Hypothalamus (tissue), 51 donors: ENCODE measurements around the gene TBC1D10A.
A peak's percentile ranks its signal among the peaks of the same experiment; 100 is the strongest.

ENCODE experiments used
- DNase-seq, 51 donors: peaks; one replicate each; lab custom pipeline; 2025; lab: John Stamatoyannopoulos, UW

The TBC1D10A gene

DNA sequence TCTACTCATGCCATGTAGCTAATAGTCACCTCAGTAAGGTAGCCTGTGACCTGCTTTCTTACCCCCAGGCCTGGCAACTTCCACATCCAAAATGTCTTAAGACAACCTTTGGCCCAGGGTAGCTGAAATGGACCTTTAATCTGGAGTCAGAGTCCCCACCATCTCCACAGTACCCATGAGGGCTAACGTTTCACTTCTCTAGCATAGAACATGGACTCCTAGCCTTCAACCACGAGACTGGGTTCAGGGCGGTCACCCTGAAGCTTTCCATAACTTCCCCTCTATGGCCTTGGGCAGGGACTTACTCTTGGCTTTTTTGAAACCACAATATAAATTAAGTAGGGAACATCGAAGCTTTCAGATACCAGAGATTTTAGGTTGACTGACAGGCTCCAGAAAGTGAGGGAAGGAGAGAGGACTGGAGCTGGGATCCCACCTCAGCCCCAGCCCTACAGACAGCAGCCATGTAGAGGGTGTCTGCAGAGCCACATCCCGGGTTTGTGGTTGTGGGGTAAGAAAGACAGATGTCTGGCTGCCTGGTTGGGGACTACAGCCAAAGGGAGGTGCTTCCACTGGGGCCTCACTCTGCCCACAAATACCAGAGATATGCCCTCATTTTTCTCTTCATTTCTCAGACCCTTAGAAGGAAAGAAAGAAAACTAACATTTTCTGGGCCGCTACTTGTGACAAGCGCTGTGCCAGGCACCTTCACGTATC, 2.6 kb downstream of the TBC1D10A start:
- DNase-seq: no peak

DNA sequence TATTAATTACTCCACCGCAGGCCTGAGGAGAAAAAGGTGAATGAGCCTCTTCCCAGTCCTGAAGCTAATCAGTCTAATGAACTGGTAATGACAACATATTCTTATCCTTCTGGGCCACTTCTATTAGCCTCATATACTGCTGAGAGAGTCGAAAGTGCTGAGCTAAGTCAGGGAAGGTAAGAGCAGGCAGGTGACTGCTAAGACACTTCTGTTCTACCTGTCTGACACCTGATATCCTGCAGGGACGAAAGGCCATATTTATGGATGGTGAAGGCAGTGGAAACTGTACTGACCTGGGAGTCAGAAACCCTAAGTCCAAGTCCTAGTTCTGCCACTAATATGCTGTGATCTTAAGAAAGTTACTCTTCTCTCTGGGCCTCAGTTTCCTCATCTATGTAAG, 3.5 kb downstream of the TBC1D10A start:
- DNase-seq: no peak

DNA sequence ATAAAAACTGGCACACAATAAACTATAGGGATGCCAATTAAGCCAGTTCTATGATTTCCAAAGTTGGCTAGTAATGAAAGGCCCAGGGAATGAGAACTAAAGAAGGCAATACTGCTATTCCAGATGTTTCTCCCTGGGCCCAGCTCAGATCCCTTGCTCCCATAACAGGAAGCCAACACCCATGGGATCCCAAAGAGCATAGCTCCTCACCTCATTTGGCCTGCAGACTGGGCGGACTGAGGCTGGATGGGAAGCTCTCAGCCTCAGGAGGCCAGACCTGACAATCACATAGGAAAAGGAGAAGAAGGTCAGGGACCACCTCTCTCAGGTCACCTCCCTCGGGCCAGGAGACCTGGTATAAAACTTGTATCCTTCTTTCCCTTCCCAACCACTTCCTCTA, 5.3 kb downstream of the TBC1D10A start:
- DNase-seq: no peak

DNA sequence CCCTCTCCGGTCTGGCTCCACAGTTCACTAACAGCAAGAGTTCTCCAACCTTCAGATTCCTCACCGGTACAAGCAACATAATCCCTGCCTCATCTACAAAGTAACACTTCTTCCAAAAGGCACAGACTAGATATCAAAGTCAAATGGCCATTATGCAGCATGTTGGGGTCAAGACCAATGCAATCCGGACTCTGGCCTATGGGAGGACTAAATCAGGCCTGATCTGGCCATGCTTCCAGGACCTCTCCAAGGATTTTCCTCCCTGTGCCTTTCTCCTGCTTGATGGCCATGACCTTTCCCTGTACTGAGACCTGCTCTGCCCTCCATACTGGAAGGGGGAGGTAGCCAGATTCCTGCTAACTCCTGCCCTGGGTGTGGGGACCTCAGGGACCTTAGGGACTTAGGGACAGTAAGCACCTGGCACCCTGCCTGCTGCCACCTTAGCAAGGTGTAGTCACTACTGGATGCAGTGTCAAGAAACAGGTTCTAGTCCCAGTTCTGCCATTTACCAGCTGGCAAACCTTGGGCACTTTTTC, 6.7 kb downstream of the TBC1D10A start:
- DNase-seq: no peak

DNA sequence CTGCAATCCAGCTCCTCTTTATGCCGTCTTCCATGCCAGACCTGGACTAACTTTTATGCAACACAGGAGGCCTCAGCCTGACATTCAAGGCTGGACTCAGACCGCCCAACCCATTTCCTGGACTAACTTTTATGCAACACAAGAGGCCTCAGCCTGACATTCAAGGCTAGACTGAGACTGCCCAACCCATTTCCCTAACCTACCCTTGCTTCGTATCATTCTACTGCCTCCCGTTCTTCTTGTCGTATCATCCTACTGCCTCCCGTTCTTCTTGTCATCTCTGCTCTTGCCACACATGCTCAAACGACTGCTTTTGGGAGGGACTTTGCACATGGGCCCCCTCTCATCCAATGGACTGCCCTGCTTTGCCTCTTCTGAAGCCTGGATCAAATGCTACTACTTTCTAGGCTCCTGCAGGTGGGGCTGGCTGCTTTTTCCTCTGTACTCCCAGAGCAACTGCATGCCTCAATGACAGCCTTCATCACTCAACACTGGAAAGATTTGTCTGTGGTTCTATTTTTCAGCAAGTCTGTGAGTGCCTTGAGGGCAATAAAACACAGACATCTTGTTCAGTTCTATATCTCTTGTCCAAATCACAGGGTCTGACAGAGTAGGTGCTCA, 7.8 kb downstream of the TBC1D10A start:
- DNase-seq: no peak

DNA sequence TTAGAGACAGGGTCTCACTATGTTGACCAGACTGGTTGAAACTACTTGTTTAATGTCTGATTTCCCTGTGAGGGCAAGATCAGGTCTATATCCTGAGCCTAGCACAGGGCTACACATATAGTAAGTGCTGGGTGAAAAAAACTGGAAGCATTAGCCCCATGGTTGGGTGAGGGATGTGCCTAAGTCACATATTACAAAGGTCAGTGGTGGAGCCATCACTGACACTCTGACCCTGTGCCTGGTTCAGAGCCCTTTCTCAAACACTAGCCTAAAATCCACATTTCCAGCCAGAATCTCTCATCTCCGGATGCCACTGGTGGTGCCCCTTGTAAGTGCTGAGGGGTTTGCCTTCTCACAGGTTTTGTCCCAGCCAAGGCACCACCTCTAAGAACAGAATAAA, 9.0 kb downstream of the TBC1D10A start:
- no peak for DNase-seq

DNA sequence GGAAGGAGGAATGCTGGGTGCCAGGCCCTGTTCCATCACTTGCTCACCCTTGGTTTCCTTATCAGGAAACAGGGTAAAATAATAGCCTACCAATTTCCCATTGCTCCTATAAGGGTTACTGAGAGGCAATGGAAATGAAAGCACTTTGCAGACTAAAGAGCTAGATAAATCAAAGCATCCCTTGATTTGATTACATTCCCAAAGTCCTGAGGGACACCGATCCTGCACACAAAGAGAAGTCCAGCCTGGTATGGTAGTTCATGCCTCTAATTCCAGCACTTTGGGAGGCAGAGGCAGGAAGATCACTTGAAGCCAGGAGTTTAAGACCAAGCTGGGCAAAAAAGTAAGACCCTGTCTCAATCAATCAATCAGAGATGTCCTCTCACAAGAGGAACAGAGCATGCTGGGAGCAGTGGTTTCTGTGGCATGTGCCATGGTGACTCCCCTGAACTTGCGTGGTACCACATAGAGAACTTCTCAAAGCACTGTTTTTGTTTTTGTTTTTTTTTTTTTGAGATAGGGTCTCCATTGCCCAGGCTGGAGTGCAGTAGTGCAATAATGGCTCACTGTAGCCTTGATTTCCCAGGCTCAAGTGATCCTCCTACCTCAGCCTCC, 10.7 kb downstream of the TBC1D10A start:
- no peak for DNase-seq

DNA sequence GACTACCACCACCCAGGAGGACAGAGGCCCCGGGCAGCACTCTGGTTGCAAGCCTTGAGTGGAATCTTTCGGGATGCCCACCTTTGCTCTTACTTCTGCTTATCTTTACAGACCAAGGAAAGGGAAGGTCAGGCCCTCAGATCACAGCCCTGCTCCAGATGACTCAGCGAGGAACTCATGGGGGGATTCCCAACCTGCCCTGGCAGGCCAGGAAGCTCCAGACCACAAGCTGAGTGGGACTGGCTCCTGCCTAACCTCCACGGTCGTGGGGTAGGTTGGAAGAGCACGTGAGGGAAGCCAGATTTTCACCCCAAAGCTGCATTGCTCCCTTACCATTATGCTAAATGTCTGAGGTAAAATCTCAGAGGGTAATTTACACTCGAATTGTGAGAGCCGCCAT, 11.8 kb downstream of the TBC1D10A start:
- no peak for DNase-seq

DNA sequence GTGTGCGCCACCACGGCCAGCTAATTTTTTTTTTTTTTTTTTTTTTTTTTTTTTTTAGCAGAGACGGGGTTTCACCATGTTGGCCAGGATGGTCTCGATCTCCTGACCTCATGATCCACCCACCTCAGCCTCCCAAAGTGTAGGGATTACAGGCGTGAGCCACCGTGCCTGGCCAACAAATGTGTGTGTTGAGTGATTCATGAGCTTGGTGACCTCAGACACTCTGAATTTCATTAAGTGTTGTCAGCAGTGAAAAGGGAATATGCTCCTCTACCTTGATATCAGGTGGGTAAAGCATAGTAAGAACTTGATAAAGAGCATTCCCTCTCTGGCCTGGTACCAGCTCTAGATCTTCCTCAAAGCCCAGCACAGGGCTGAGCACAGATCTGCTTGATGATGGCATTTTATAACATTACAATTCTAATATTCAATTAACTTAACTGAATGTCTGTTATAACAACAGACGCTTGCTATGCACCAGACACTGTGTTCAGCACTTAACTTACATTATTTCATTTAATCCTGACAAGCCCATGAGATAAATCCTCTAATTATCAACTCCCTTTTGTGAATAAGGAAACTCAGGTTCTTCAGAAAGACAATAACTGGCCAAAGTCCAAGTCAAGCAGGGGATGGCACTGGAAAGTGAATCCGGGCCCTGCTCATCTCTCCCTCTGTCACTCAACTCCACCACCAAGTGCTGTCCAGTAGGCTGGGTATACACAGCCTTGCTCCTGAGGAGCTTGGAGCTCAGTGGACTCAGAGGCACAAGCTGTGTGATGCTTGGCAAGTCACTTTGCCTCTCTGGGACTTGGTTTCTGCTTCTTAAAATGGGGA, 13.0 kb downstream of the TBC1D10A start:
- DNase-seq: no peak

DNA sequence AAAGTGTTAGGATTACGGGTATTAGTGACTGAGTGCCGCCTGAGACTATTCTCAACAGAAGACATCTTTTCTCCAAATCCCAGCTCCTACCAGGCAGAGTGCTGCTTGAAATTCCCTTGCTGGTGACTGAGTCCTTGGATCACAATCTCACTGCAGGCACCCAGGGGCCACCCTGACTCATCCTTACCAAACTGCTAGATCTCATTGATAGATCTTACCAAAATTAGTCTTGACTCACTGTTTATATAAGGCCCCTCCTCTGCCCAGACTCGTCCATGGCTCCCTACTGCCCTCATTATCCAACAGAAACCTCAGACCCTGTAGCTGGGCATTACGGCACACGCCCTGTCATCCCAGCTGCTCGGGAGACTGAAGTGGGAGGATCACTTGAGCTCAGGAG, 14.7 kb downstream of the TBC1D10A start:
- DNase-seq: no peak

DNA sequence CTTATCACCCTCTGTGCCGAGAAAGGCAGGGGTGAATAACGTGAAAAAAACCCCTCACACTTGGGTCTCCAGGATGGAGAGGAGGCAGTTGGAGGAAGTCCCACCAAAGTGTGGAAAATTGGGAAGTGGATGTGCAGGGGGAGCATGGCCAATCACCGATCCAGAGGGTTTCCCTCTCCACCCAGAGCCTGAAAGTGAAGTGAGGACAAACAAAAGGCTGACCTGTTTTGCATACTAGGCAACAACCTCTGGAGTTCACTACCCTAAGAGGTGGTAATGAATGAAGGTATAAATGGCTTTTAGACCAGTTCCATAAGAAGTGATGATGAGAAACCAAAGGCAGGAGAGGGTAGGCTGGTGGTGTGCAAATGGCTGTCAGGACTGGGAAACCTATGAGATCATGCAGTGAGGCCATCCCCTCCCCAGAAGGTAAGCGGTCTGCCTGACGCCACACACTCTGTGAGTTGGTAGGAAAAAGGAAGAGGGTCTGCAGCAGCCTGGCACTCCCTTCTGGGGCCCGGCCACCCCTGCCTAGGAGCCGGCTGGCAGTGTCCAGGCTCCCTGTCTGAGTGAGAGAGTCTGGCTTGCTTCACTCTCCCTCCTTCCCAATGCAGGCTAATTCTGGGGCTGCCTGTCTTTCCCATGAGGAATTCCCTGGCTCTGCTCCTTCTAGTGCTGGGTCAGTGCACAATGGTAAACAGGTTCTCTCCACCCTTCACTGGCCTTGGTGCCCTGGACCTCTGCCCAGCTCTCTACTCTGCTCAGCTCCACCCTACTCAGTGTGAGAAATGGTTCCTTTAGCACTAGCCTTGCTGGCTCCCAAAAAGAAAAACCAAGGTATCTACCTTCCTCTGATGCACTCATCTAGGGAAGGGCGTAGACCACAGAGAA, 15.6 kb downstream of the TBC1D10A start:
- DNase-seq: peak in 20 of 51 donors; percentile 17 to 73 (median 36)

DNA sequence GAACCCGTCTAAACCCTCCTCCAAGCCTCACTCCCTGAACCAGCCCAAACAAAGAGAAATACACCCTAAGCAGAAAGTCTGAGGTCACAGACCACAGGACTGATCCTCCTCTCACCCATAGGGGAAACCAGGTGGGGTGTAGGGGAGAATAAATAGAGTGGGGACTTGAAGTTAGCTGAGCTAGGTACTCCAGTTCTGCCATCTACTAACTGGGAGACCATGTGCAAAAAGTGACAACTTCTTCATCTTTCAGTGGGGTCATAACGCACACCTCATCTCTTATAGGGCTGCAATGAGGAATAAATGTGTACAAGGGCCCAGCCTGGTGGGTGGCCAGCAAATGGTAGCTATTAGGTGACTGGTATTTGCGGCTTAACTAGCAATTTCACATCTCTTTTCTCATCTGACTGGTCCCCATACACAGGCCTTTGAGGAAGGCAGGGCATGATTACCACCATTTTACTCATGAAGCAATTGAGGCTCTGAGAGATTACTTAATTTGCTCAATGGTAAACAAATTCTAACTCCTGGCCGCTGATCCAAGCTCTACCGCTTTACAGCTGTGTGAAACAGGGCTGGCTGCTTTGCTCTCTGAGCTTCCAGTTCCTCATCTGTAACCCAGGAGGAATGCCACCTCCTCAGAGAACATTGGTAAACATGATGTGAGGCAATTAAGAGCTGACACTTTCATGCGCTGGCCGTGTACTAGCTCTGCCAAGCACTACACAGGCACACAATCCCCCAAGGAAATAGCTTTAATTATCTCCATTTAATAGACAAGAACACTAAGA, 16.6 kb downstream of the TBC1D10A start:
- DNase-seq: peak in 6 of 51 donors; percentile 11 to 25 (median 22)

DNA sequence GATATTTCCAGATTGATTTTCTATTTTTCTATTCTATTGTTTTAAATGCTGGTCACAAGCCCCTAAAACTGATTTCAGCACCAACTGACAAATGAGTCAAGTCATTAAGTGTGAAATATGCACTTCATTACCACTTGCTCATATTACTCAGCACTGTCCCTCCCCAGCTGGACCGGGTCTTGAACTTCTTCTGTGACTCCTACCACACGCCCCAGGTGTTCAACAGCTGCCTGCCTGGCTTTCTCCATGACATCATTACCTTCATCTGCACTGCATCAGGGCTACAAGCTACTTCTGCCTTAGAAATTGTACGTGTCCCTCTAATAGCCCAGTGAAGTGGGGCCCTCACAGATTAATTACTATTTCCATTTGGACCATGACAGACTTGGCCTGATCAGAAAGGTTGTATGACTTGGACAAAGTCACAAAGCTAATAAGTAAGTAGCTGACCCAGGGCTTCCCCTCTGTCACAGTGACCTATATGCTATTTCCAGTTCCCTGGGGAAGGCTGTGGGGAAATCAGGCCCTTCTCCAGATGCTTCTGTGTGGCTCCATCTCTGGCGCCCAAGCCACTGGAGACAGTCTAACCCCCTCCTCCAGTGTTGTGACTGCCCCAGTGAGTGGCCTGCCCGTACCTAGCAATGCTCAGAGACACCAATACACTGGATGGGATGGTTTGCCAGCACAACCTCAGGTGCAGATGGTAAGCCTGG, 18.1 kb downstream of the TBC1D10A start:
- no peak for DNase-seq

DNA sequence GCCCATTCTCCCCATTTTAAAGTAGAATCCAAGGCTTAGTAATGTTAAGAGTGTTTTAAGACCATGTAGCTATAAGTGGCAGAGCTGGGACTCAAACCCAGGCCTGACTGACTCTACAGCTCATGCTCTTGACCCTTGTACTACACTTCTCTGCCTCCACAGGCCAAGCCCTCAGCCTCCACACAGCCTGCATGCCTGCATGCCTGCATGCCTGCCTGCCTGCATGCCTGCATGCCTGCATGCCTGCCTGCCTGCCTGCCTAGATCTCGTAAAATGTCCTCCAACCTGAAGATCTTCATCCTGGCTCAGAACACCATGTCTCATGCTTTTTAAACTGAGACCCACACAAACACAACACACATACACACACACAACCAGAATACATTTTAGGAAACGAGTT, 18.6 kb downstream of the TBC1D10A start:
- no peak for DNase-seq

DNA sequence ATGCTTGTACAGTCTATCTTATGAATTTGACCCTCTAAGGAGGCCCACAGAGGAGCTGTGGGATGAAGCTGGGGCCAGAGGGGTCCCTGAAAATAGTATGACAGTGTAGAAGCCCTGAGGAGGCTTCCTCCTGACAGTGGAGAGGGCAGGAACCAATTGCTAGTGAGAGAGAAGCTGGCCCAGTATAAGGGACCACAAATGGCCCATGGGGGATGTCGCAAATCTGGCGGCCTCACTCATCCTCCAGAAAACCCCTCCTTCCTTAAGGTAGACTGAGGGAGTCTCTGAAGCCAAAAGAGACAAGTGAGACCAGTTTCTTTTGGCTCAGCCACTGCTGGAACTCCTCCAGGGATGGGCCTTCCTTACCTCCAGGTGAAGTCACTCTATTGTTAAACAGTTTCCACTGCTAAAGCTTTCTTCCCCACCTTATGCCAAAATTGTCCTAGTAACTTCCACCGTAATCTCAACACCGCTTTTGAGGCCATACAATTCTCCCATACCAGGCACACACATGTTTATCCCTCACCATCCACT, 19.6 kb downstream of the TBC1D10A start:
- DNase-seq: no peak

DNA sequence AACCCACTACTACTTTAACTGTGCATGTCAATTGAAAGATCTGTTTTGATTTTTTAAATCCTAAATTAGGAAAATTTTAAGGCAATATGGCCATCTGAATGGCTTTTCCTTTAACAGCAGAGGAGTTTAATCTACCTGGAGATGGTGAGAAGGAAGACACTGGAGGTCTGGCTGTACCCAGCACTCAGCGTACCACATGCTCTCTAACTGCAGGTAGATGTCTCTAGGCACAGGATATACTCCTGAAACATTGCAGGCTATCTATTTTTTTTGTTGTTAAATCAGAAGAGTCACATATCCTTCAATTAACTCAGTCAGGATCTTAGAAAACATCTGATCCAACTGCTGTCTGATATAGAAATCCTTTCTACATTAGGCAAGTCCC, 20.1 kb downstream of the TBC1D10A start:
- peak in 1 of 51 donors; percentile 10 for DNase-seq

DNA sequence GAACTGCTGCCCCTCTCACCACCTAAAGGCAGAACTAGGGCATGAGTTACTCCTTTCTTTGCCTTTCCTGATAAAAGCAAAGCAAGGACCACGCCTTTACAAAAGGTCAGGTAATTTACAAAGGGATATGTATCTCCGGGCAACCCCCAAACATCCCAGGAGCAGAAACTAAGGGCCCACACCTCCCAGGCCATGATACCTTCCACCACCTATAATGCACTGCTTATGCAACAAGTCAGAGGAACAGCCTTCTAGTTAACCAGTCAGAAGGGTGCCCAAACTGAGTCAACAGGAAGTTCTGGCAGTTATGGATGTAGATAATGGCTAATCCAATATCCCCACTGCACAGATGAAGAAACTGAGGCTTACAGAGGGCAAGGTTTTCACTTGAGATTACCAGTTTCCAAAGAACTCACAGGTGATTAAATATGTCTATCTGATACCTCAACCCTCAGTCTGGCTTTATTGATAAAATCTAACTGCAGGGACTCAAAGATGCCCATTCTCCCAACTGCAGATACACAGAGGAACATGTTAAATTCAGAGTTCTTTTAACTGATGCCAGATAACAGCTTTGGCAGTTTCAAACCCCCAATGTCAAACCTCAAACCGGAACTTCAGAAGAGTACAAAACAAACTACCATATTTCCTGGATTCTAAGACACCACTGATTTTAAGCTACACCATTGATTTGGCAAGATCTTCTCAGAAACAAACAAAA, 20.7 kb downstream of the TBC1D10A start:
- DNase-seq: no peak

DNA sequence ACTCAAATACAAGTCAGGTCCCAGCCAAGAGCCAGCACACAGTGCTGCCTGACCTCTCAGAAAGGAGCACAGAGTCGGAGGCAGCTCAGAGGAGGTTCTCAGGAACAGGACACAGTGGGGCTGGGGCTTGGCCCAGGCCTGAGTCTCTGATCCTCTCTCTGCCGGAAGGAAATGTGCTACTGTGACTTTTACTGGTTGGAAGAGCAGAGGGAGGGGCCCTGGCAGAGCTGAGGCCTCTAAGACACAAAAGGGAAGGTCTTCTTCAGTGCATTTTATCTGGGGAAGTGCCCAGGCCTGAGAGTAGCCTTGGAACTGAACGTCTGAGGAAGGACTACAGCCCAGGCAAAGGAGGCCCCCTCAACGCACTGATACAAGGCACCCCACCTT, 21.2 kb downstream of the TBC1D10A start:
- peak in 17 of 51 donors; percentile 7 to 44 (median 19) for DNase-seq
